C4-2B (cell line): ENCODE measurements around the gene LAMA2.

ENCODE experiments used
- H3K27ac ChIP-seq: fragments of 450-650 bp; 2 replicates; pipeline ENCODE4 v1.5.1; 2017
- CTCF ChIP-seq: fragments of 450-650 bp; conservative IDR thresholded peaks from 2 replicates; pipeline ENCODE4 v1.5.1; 2017; ENCODE audit warnings: mild to moderate bottlenecking
- ZFX ChIP-seq: fragments of 450-650 bp; IDR thresholded peaks from 2 replicates; pipeline ENCODE4 v1.6.1; 2017

The LAMA2 gene

GRCh38 chr6:129490521-129491255 lies 607.8 kb downstream of the LAMA2 start:
- H3K27ac ChIP-seq: no peak overlapping the region

GRCh38 chr6:129491436-129491835 lies 608.5 kb downstream of the LAMA2 start:
- no peak overlapping the region for H3K27ac ChIP-seq
- TF ChIP-seq ZFX (no peak), CTCF (no peak)

More at GRCh38 chr6:129490521-129491255, 607.8 kb downstream of the LAMA2 start:
- TF ChIP-seq CTCF: no peak
- TF ChIP-seq ZFX: no peak

- no peak overlapping the region for H3K27ac ChIP-seq
- TF ChIP-seq ZFX: no peak
- TF ChIP-seq CTCF: no peak
Observed at GRCh38 chr6:129492260-129492659, 609.3 kb downstream of the LAMA2 start.

- TF ChIP-seq CTCF: no peak
- no peak for TF ChIP-seq ZFX
- H3K27ac ChIP-seq: no peak overlapping the region
Observed at GRCh38 chr6:129493354-129493902, 610.5 kb downstream of the LAMA2 start.

GRCh38 chr6:129494099-129494498 lies 611.2 kb downstream of the LAMA2 start:
- no peak overlapping the region for H3K27ac ChIP-seq
- no peak for TF ChIP-seq ZFX
- no peak for TF ChIP-seq CTCF

GRCh38 chr6:129494586-129494985 lies 611.6 kb downstream of the LAMA2 start:
- H3K27ac ChIP-seq: no peak overlapping the region
- TF ChIP-seq CTCF (no peak), ZFX (no peak)

GRCh38 chr6:129495652-129496051 lies 612.7 kb downstream of the LAMA2 start:
- no peak for TF ChIP-seq CTCF
- no peak for TF ChIP-seq ZFX
- no peak overlapping the region for H3K27ac ChIP-seq
